HCEC 1CT (cell line): Measurements from ENCODE around the gene USP7.

Experiments used
- DNase-seq: peaks from one replicate; pipeline ENCODE4 v3.0.0-alpha.2; 2017

Gene USP7

DNA sequence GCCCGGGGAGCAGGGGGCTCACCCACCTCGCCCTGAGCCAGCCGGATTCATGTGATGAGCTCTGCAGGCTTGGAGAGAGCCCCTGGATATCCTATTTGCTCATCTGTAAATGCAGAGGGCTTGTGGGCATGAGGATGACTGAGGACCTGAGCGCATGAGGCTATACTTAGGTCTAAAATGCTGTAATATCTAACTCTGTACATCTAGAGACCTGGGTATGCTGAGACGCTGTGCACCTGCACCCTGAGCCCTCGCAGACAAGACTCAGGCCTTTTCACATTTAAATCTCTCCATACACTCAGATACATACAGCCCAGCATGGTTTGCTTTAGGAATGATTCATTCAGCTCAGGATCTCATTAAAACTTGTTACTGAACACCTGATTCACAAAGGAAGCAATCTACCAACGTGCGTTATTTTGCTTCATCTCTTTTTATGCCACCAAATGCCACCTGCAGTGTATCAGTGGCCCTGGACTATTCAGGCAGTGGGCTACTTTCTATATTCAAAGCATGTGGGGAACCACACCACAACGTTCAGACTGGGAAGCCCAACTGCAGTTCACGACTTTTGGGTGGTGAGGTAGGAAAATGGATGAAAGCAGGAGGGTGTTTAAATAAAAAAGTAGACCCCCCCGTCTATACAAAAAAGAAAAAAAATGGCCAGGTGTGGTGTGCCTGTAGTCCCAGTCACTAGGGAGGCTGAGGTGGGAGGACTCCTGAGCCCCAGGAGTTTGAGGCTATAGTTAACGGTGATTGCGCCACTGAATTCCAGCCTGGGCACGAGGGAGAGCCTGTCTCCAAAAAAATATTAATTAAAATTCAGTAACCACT, 12.0 kb downstream of the USP7 start:
- DNase-seq, result no peak

DNA sequence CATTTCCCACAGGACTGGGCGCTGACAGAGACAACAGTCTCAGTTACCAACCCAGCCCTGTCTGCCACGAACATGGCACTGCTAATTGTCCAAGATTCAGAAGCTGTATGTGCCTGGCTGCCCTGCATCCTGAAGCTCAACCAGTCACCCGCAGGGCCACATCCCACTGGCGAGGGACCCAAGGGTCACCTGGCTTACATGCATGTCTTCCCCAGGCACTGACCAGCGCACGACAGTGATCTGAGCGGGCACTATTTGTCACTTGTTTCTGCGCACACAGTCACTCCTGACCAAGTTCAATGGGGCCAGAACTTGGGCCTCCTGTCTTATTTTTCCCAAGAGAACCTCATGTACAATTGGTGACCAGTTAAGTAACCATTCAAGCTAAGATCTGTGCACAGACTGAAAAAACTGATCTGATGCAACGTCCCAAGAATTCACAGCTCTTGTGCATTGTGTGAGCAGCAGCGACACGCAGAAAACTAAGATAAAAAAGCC, 13.1 kb downstream of the USP7 start:
- DNase-seq, result no peak

DNA sequence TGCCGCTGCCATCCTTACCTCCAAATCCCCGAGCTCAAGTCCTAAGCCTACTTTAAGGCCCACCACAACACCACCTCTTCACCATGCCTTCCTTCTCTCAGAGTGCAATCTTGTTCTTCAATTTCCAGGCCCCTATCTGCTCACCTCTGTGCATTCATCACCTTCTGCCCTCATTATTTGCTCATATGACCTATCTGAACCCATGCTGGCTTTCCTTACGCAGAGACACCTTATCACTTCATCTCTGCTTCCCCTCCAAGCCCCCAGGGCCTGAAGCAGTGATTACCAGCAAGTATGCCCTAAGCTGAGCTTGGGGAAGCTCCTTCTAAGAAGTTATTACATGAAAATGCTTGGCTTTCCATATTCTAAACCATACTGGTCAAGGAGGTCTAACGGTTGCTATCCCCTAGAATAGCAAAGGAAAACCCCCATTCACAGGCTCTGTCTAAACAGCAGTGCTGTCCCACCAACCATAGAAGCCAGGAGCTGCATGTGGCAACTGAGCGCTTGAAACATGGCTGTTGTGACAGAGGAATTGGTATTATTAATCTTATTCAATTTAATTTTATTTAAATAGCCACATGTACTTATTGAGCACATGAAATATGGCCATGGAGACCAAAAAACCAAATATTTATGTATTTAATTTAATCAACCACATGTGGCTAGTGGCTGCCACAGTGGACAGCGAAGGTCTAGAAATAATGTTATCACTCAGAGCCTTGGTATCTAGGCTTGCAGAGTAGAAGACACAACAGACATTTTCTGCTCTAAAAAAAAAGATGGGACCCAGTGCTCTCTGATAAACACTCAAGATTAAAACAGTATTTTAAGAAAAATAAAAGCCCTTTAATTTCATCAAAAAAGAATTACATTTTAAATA, 13.9 kb downstream of the USP7 start:
- no peak for DNase-seq

DNA sequence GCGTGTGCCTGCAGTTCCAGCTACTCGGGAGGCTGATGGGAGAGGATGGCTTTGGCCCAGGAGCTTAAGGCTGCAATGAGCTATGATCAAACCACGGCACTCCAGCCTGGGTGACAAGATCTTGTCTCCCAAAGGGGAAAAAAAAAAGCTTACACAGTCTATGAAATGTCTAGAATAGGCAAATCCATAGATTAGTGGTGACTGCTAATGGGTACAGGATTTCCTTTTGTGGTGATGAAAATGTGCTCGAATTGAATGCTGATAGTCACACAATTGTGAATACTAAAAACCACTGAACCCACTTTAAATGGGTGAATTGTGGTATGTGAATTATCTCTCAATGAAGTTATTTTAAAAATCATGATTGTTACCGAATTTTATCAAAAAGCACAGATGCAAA, 14.9 kb downstream of the USP7 start:
- DNase-seq, result no peak

DNA sequence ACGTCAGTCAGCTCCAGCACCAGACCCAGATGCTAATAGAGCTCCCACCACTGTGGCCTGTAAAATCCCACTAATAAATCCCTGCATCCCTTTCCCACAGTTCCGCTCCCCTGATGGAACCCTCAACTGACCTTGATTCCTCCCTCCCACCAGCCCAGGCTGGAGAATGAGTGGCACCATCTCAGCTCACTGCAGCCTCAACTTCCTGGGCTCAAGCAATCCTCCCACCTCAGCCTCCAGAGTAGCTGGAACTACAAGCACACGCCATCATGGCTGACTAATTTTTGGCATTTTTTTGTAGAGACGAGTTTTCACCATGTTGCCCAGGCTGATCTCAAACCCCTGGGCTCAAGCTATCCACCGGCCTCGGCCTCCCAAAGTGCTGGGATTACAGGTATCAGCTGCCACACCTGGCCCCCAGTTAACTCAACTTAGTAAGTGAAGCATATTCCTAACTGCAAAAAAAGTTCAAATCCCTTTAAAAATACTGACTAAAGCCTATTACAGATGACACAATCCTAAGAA, 15.6 kb downstream of the USP7 start:
- no peak for DNase-seq

DNA sequence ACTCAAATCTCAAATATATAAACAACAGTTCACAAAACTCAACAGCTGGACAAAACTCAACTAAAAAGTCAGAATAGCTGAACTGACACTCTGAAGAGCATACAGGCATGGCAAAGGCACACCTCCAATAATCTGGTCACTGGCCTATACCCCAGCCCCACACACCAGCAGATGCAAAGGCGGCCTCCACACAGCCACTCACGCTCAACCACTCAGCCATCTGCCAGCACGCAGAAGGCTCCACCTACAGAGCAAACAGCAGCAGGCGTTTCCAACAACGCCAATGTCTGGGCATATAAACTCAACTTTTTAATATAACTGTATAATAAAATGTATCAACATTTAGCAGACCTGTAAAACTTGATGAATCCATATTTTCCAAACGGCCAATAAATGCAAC, 17.2 kb downstream of the USP7 start:
- DNase-seq, result no peak

DNA sequence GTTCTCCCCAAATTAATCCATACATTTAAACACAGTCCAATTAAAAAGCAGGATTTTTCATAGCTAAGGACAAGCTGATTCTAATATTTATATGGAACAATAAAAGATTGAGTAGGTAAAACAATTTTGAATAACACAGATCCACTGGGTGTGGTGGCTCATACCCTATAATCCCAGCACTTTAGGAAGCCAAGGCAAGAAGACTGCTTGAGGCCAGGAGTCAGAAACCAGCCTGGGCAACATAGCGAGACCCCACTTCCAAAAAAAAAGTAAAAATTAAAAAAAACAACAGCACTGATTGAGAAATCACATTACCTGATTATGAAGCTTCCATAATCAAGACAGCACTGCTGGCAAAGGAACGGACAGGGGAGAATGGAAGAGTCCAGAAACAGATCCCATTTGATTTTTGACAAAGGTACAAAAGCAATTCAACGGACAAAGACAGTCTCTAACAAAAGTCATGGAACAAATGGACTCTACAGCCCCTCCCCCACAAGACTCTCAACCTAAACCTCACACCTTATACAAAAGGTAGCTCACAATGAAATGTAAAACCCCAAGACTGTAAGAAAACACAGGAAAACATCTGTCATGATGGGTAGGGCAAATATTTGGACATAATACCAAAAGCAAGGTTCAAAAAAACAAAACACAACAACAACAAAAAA, 17.9 kb downstream of the USP7 start:
- no peak for DNase-seq

DNA sequence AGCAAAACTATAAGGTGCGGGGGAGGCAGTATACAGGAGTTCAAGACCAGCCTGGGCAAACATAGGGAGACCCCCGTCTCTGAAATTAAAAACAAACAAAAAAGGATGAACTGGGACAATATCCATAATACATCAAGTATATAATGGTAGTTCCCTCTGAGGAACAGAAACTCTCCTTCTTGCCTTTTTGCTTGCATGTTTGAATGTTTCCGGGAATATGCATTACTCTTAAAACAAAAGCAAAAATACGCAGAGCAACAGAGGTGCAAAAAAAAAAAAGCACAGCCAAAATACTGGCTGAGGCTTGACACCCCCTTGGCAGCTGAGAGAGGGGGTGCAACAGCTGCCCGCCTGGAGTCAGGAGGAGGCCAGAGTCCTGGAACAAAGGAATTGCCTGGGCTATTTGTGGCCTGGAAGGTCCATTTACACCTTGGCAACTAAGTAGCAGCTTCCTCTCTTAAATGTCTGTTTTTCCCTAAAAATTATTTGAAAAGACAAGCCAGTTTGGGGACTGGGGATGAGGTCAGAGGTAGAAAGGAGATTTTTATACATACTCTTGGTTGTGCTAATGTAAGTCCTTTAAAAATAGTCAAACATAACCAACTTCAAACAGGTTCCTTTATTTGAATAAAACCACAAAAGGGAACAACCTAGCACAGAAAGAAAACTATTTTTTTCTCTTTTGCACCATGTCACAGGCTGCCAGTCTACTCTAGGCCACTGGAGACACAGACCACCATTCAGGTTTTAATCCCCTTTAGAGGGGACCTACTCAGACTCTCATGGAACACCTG, 19.5 kb downstream of the USP7 start:
- DNase-seq, result no peak

DNA sequence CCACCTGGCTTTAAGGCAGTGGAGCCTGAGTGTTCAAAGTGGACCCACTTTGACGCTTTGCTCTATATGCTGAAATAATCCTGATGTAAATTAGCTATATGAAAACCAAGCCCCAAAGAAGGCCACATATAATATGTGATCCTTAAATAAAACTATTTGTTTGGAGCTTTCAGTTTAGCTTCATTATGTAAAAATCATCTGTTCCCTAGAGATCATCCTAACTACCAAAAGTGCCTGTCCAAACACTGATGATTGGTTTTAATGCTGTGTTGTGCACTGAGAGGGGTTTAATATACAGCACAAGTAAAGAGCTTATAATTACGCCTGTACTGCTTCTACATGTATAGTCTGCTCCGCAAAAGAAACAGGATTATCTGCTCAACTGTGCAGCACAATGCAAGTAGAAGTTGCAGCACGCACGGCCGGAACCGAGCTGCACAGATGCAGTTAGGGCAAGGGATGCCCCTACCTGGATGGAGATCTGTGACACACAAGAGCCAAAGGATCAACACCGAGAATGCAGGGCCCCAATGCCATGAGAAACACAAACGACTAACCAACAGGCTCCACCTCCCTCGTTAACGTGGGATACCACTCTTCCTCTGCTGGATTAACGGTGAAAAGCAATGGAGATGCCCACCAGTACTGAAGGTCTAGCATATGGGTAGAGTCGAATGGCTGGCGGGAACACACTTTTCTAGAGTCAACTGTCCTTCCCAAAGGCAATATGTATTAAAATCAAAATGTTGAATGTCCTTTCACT, 20.5 kb downstream of the USP7 start:
- DNase-seq, result no peak

DNA sequence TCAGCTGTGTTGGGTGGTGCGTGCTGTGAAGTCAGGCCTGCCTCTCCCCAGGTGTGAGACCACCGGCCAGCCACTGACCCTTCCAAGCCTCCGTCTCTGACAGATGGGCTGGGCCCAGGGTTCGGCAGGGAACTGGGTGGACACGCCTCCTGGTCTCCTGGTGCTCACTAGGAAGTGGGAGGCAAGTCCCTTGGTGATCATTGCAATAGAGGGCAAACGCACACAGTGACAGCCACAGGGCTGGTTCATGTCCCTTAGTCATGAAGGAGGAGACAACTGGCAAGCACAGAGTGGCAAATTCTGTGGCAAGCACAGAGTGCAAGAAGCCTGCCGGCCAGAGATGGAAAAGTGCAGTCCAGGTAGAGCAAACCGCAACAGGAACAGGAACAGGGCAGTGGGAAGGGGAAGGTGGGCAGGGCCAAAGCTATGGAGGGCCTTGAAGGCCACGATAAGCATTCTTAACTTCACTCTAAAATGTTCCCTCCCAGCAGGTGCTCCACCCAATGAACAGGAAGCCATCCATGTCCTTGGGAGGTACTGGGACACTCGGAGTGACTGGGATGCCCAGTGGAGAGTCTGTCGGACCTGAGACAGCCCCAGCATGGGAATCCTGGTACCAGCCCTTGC, 21.9 kb downstream of the USP7 start:
- no peak for DNase-seq

DNA sequence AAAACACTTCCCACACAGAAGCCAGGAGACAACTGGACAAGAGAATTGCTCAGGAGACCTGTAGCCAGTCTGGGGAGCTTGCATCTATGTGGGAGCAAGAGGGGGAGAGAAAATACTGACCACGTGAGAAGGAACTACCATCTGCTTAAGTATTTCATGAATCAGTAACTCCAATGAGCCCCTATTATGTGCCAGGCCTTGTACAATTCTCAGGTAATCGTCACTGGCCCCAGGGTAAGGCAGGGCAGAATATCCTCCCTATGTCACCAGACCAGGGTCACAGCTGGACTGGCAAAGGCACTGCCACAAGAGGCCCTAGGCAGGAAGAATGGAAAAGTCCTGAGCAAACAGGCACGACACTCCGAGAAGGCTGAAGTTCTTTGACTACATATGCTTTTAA, 25.9 kb downstream of the USP7 start:
- DNase-seq, result no peak

DNA sequence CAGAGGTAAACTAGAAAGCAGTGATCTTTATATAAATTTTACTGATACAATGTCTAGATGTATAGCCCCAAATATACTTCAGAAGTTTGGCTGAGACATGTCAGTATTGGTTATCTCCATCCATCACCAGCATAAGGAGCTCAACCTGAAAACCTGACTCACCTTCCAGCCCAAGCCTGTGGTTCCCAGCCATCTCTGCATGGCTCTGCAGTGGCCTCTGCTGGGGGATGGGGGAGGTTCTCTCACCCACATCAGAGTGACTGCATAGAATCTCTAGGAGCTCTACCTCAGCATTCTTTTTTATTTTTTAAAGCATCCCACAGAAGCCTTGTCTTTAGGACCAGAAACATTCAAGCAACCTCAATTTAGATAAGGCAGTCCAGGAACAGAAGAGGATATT, 27.3 kb downstream of the USP7 start:
- peak; percentile 27 for DNase-seq

DNA sequence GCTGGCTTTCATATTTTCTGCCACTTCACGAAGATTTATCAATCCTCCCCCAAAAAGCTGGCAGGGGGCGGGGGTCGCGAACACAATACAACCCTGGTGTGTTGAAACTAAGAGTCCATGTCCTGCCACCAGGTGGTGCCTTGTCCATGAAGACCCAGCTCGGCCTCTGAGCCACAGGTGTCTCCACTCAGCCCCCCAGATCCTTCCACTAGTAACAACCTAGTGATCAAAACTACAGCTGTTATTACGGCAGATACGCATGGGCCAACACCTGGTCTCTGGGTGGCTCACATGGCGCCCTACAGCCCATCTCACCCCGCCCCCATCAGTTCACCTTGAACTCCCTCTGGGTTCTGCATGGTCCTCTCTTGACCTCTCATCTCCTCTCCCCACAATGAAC, 27.7 kb downstream of the USP7 start:
- DNase-seq, result no peak

DNA sequence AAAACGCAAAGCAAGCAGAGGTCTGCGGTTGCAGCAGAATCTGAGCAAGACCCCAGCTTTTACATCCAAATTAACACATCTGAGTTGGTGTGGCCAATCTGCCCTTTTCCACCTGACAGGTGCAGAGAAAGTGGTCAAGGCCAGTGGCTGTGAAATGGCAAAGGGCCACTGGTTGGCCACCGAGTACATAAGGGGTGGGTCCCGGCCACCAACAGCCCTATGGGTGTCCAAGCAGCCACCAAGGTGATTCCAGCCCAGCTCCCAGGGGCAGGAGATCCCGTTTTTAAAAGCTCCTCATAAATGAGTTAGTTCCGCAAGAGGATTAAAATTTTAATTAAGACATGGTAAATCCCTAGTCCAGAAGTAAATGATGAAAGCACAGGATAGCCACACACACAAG, 29.1 kb downstream of the USP7 start:
- DNase-seq, result no peak

DNA sequence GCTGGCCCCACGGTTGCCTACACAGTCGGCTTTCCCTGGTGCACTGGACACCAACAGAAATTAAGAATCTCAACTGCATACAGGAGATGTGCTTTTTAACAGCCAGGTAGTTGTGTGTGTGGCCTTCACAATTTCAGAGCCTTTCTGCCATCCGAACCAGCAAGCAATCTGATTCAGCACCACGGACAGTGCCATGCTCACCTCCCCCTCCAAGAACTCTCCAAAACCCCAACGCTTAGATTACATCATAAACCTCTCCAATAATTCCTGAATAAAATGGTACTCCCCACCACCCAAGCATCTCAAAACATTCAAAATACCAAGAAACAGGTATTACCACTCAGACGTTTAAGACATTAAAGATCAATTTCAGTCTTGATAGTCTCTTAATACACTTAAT, 31.8 kb downstream of the USP7 start:
- peak; percentile 14 for DNase-seq

DNA sequence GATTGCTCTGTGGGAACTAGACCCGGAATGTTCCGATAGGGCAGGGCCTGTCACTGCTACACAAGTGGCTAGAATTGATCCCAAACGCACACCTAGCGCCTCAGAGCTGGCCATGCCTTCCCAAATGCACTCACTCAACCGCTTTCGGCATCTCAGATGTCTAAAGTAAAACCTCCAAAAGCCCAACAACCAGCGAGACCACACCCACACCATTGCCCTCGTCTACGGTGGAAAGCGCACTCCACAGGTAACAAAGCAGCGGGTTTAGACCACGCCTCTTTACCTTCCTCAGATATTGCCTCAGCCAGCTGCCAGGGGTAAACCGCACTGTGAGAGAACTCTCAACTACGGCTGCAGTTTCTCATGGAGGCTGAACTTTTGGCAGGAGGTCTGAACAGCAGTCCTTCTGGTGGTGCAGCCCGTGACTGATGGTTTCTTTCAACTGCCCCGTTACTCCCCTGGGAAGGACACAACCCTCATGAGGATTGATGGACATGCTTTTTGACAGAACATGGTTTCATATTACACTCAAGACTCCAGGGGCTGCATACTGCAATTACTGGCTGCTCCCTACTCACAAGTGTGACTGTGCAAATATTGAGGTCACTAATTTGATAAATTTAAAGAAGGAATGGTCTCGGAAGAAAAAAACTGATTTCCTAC, 34.5 kb downstream of the USP7 start:
- DNase-seq, result no peak

DNA sequence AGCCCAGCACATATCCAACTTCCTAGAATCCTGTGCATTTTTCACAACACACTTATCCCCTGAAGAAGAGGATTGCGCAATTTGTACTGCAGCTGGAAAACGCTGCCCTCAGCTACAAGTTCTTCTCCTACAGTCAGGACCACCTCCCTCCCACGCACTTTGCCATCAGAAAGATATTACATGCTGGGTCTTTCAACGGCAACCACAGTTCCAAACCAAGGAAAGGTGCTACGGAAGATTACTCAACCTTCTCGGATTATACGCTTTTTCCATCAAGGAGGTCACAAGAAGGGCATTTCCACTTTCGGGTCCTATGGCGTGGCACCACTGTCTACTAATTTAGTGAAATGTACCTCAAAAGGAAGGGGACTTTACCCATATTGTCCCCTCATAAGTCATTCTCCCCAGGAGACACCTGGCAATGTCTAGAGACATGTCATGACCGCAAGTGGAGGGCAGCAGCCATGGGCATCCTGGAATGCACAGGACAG, 35.2 kb downstream of the USP7 start:
- no peak for DNase-seq

DNA sequence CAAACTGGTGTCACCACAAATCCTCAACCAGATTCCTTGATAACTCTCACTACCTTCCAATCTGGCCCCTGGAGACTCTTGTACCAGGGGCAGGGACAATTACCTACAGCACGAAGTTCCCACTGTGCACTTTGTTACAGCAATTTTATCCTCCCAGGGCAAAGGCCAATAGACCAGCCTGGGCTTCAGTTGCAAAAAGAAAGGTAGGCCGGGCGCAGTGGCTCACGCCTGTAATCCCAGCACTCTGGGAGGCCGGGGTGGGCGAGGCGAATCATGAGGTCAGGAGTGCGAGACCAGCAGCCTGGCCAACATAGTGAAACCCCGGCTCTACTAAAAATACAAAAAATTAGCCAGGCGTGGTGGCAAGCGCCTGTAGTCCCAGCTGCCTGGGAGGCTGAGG, 36.9 kb downstream of the USP7 start:
- DNase-seq, result no peak

DNA sequence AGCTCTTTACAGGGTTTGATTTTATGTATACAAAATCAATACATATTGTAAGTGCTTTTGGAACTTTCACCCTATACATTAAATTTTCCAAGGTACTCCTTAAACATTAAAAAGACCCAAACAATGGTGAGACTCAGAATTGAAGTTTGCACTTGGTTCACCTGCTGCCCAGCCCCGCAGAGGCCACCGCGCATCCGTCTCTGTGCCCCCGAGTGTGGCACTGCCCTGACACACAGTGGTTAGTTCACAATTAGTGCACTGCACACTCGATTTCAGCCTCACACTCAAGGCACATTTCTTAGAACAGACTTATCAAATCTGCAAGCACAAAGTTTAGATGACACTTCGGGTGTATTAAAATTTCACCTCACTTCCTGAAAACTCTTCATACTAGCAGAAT, 38.3 kb downstream of the USP7 start:
- DNase-seq, result no peak

DNA sequence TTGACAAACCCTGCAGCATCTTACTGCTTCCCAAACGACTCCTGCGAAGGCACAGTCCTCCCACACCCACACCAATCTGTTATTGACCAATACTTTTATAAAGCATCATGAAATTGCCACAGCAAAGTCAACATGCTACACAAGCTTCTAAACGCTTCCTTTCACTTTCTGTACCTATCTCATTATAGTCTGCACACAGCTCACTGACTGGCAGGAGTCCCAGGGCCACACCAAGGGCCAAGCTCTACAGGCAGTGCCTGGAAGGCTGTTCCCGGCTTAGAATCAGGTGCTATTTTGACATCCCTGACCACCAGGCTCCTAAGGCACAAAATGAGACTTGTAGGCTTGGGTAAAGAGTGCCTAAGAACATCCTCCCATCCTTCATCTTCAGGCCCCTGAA, 39.5 kb downstream of the USP7 start:
- no peak for DNase-seq
